ENCODE data around the gene PSMG4. TPM values are rescaled to one million over a fixed set of nuclear protein-coding genes. Genes with fewer than 3 reads are reported as not detected.

The PSMG4 gene
- total RNA-seq, 1 experiment from 2014 or later, result 35.3 TPM

- no peak for DNase-seq (ENCODE audit: low read depth)
These were observed 47.1 kb downstream of the PSMG4 start for GRCh38 chr6:3305831-3306230.

- DNase-seq (ENCODE audit: low read depth), result no peak
These were observed 48.1 kb downstream of the PSMG4 start for GRCh38 chr6:3306848-3307247.

- DNase-seq (ENCODE audit: low read depth), result no peak
These were observed 48.7 kb downstream of the PSMG4 start for GRCh38 chr6:3307436-3307835.

GRCh38 chr6:3308106-3308505 lies 49.4 kb downstream of the PSMG4 start:
- no peak for DNase-seq (ENCODE audit: low read depth)

GRCh38 chr6:3309391-3310050 lies 50.8 kb downstream of the PSMG4 start:
- no peak for DNase-seq (ENCODE audit: low read depth)

- DNase-seq (ENCODE audit: low read depth), result no peak
These were observed 51.3 kb downstream of the PSMG4 start for GRCh38 chr6:3310051-3310448.

- DNase-seq (ENCODE audit: low read depth), result no peak
These were observed 52.0 kb downstream of the PSMG4 start for GRCh38 chr6:3310703-3311102.

- DNase-seq (ENCODE audit: low read depth), result no peak
These were observed 53.1 kb downstream of the PSMG4 start for GRCh38 chr6:3311826-3312225.

GRCh38 chr6:3312604-3313231 lies 54.0 kb downstream of the PSMG4 start:
- DNase-seq (ENCODE audit: low read depth), result no peak

GRCh38 chr6:3314176-3314575 lies 55.4 kb downstream of the PSMG4 start:
- no peak for DNase-seq (ENCODE audit: low read depth)

GRCh38 chr6:3314621-3315467 lies 56.1 kb downstream of the PSMG4 start:
- no peak for DNase-seq (ENCODE audit: low read depth)

GRCh38 chr6:3315841-3316240 lies 57.1 kb downstream of the PSMG4 start:
- DNase-seq (ENCODE audit: low read depth), result no peak

GRCh38 chr6:3316331-3316730 lies 57.6 kb downstream of the PSMG4 start:
- DNase-seq (ENCODE audit: low read depth), result no peak

- no peak for DNase-seq (ENCODE audit: low read depth)
These were observed 58.1 kb downstream of the PSMG4 start for GRCh38 chr6:3316818-3317217.

Other genes starting within 250 kb of the PSMG4 start
- gene RIPK1, start 190.5 kb upstream of the PSMG4 start, total RNA-seq (2014; rRNA removed; shearing (Covaris generic)), result 14.7 and 16.3 TPM in 2 replicates
- 20.0 and 20.4 TPM in 2 replicates for gene BPHL, start 140.2 kb upstream of the PSMG4 start, total RNA-seq (2014; rRNA removed; shearing (Covaris generic))
- gene TUBB2A, start 101.4 kb upstream of the PSMG4 start, total RNA-seq (2014; rRNA removed; shearing (Covaris generic)), result 145 and 146 TPM in 2 replicates
- gene TUBB2B, start 31.3 kb upstream of the PSMG4 start, total RNA-seq (2014; rRNA removed; shearing (Covaris generic)), result 104 TPM in 2 replicates
- gene SLC22A23, start 198.1 kb downstream of the PSMG4 start, total RNA-seq (2014; rRNA removed; shearing (Covaris generic)), result 1.5 and 2.7 TPM in 2 replicates

All from Daoy (cell line).